Activated B cell treated with CpG ODN at 0.5 μM for 24 hours (primary cell): ENCODE results near the gene ZNF618. TPM values are rescaled to one million over a fixed set of nuclear protein-coding genes. Genes with fewer than 3 reads are reported as not detected.

ENCODE experiments used
- ATAC-seq: fragments of 200-7000 bp; cut with Tn5 transposase; one replicate; pipeline ENCODE4 v1.10.0; 2021; ENCODE audit warnings: low read depth, mild to moderate bottlenecking, moderate library complexity
- CTCF ChIA-PET: fragments of 350-600 bp; sonication (Branson Sonifier 250); formaldehyde crosslinking; loops from one replicate; lab custom pipeline; 2021; ENCODE audit warnings: antibody characterized with exemption; lab: Charles Lee
- POLR2A ChIA-PET: fragments of 350-600 bp; sonication (Branson Sonifier 250); formaldehyde crosslinking; loops from one replicate; lab custom pipeline; 2021; ENCODE audit warnings: antibody characterized with exemption; lab: Charles Lee
- DNase-seq: peaks from one replicate; pipeline ENCODE4 v3.0.0; 2022
- H3K27ac Mint-ChIP-seq: one replicate; pipeline ENCODE4 v1.8.0; 2020; ENCODE audit warnings: mixed read lengths
- H3K27me3 Mint-ChIP-seq: one replicate; pipeline ENCODE4 v1.8.0; 2021; ENCODE audit warnings: mixed read lengths
- H3K36me3 Mint-ChIP-seq: one replicate; pipeline ENCODE4 v1.8.0; 2021; ENCODE audit warnings: low read depth, mixed read lengths
- H3K4me1 Mint-ChIP-seq: one replicate; pipeline ENCODE4 v1.8.0; 2021; ENCODE audit warnings: mixed read lengths
- H3K4me3 Mint-ChIP-seq: one replicate; pipeline ENCODE4 v1.8.0; 2020; ENCODE audit warnings: mild to moderate bottlenecking, mixed read lengths
- H3K9me3 Mint-ChIP-seq: one replicate; pipeline ENCODE4 v1.8.0; 2020; ENCODE audit warnings: mixed read lengths
- intact Hi-C: fragments of 100-400 bp; cut with micrococcal nuclease; formaldehyde crosslinking; loops from one replicate; pipeline ENCODE4 v1.15.1; 2024
- total RNA-seq: library from RNA; stranded (reverse); gene quantifications from 2 replicates; pipeline ENCODE4 v1.2.3, GENCODE V29; 2022
- TF ChIP-seq, protein P1 (sequence below): fragments of 200-600 bp; IDR thresholded peaks from one replicate; pipeline ENCODE4 v1.8.0; 2022; ENCODE audit warnings: antibody characterized with exemption, mild to moderate bottlenecking

Gene ZNF618
- total RNA-seq, 1 donor from 2014 or later: 0.67 TPM

DNA sequence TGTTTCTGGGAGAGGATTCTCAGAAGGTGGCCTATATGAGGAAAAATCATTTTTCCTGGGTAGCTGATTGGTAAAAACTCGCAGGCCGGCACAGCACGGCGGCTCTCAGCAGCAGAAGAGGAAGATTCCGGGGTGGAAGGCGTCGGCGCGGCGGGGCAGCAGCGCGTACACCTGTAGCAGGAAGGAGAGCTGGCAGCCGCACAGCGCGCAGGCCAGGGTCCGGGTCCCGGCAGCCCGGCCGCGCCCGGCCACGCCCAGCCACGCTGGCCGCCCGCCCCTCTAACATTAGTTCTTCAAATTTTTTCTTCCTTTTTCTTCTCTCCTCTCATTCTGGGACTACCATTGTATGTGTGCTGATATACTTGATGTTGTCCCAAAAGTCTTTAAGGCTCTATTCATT, 24.8 kb upstream of the ZNF618 start:
- Mint-ChIP-seq H3K27ac (no peak overlapping the region), H3K4me1 (peaks cover 5% of the 10 kb centered on the region), H3K4me3 (no peak overlapping the region), H3K27me3 (peaks cover 14% of the 10 kb centered on the region), H3K36me3 (no peaks in the 10 kb centered on the region), H3K9me3 (peaks cover 15% of the 10 kb centered on the region)
- DNase-seq: no peak
- ChIA-PET POLR2A (no interaction called here), CTCF (no interaction called here)
- no peak for ATAC-seq
- TF ChIP-seq, protein P1, sequence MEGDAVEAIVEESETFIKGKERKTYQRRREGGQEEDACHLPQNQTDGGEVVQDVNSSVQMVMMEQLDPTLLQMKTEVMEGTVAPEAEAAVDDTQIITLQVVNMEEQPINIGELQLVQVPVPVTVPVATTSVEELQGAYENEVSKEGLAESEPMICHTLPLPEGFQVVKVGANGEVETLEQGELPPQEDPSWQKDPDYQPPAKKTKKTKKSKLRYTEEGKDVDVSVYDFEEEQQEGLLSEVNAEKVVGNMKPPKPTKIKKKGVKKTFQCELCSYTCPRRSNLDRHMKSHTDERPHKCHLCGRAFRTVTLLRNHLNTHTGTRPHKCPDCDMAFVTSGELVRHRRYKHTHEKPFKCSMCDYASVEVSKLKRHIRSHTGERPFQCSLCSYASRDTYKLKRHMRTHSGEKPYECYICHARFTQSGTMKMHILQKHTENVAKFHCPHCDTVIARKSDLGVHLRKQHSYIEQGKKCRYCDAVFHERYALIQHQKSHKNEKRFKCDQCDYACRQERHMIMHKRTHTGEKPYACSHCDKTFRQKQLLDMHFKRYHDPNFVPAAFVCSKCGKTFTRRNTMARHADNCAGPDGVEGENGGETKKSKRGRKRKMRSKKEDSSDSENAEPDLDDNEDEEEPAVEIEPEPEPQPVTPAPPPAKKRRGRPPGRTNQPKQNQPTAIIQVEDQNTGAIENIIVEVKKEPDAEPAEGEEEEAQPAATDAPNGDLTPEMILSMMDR: no peak
- intact Hi-C loops: no loop called here

DNA sequence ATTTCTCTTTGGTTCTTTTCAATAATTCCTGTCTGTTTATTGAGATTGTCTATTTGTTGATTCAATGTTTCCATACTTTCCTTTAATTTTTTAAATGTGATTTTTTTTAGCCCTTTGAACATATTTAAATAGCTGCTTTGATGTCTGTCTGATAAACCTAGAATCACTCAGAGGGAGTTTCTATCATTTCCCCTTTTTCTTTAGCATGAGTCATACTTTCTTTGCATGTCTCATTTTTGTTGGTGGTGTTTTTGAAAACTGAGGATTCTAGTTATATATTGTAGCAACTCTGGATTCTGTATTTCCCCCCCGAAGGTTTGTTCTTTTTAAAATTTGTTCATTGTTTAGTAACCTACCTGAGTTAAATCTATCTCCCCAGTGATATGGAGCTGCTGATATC, 24.2 kb upstream of the ZNF618 start:
- Mint-ChIP-seq H3K4me3 (no peak overlapping the region), H3K27ac (no peak overlapping the region), H3K9me3 (peaks cover 13% of the 10 kb centered on the region), H3K36me3 (no peaks in the 10 kb centered on the region), H3K4me1 (peaks cover 5% of the 10 kb centered on the region), H3K27me3 (peaks cover 14% of the 10 kb centered on the region)
- ChIA-PET CTCF (no interaction called here), POLR2A (no interaction called here)
- no peak for ATAC-seq
- TF ChIP-seq, protein P1: no peak
- intact Hi-C loops: no loop called here
- no peak for DNase-seq

DNA sequence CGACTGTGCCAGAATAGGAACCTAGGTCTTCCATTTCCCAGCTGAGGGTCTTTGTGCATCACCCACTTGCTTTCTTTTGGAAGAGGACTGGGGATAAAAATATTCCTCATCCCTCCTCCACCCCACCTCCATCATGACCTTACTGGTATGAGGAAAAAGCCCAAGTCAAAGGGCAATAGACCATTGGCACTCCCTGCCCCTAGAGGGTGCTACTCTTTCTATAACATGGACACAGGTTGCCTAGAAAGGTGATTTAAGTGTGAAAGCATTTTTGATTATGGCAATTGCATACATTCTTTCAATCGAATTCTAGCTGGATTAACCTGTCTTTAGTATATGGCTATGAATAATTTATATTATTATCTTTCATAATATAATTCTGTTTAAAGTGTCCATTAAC, 22.8 kb upstream of the ZNF618 start:
- Mint-ChIP-seq H3K27ac (no peak overlapping the region), H3K4me3 (no peak overlapping the region), H3K4me1 (peaks cover 5% of the 10 kb centered on the region), H3K9me3 (peaks cover 11% of the 10 kb centered on the region), H3K36me3 (no peaks in the 10 kb centered on the region), H3K27me3 (peaks cover 14% of the 10 kb centered on the region)
- TF ChIP-seq, protein P1: no peak
- ATAC-seq (no peak), DNase-seq (no peak)
- intact Hi-C loops: no loop called here
- CTCF ChIA-PET: no interaction called here
- POLR2A ChIA-PET: no interaction called here

DNA sequence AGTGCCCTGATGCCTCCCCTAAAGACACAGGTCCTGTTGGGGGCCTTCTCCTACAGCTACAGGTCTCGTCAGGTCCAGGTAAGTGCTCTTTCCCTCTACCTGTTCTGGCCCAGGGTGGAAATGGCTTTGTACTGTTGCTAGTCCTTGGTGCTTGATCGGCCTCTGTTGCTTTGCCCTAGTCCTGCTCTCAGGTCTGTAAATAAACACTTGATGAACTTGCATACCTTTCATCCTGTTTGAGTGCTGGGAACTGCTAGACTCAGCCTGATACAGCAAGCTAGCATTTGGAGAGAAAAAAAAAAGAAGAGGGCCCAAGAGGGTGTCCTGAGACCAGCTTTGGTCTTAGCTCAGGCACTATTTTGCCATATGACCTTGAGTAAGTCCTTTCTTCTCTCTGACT, 21.8 kb upstream of the ZNF618 start:
- Mint-ChIP-seq H3K4me3 (no peak overlapping the region), H3K27me3 (peaks cover 14% of the 10 kb centered on the region), H3K36me3 (no peaks in the 10 kb centered on the region), H3K27ac (no peak overlapping the region), H3K4me1 (peaks cover 5% of the 10 kb centered on the region), H3K9me3 (peaks cover 11% of the 10 kb centered on the region)
- CTCF ChIA-PET: no interaction called here
- ATAC-seq (no peak), DNase-seq (no peak)
- TF ChIP-seq, protein P1: no peak
- intact Hi-C loops: no loop called here
- POLR2A ChIA-PET: no interaction called here

DNA sequence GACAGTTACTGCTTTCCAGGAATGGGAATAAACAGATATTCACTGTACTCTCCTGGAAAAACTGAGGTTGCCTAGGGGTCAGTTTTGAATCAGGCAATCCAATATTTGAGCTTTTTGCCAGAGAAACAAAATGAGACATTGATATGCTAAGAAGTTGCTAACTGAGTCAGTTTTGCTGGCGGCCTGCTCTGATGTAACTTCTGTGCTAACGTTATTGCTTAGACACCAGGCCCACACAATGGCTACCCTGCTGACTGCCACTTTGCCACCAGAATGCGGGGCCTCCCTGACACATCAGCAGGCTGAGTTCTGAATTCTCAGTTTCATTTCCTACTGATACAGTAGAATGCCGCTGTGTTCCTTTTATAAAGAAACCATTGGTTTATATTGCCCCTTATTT, 18.2 kb upstream of the ZNF618 start:
- Mint-ChIP-seq H3K4me3 (no peak overlapping the region), H3K36me3 (no peaks in the 10 kb centered on the region), H3K27me3 (peaks cover 15% of the 10 kb centered on the region), H3K4me1 (no peaks in the 10 kb centered on the region), H3K9me3 (peaks cover 4% of the 10 kb centered on the region), H3K27ac (no peak overlapping the region)
- intact Hi-C loops: no loop called here
- POLR2A ChIA-PET: no interaction called here
- CTCF ChIA-PET: interaction anchor here (0.5 kb wide), 1 partner anchor 48 kb away, joined by 3 read pairs; no protein-coding TSS in a partner anchor
- no peak for DNase-seq
- peak; percentile 37 for ATAC-seq
- TF ChIP-seq, protein P1: no peak
